ENCODE data around the gene ZNF555.
"Not testable (repeated sequence)": the region's sequence is repeated elsewhere in the genome, so short reads cannot be mapped to it uniquely, and the experiment has no call there.

ZNF555 gene

DNA sequence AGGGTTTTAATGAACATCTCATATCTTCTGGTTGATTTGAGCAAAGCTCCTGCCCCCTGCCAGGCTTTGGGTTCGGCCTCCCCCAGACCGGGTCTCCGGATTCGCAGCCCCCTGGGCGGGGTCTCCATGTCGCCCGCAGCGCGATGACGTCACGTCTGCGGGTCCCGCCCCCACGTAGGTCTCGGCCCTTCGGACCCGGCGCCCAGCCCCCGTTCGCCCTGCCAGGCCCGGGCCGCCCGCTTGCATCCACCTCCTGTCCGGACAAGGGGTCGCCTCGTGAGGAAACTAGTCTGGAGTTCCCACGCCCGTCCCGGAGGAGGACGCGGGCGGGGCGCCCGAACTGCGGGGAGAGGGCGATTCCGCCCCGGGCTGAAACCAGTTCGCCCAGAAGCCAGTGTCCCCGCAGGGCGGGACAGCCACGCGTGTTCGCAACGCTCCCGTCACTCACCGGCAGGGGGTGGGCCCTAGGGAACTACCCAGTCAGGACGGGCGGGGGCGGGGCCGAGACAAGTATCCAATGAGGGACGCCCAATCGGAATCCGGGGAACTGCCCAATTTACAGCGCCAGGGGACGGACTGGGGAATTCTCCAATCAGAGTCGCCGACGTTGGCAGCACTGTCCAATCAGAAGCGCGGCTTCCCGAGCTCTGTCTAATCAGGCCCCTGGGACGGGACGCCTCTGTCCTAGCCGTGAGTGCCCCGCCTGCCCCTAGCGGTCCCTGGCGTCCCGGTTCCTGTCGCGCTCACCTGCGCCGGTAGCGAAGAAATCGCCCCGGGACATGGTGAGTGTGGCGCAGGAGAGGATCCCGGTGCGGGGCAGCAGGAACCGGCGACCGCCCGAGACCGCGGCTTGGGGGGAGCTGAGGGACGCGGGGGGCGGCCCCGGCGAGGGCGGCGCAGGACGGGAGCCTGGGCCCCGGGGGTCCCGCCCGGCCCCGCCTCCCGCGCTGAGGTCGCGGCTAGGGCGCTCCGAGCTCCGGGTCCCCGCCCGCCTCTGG lies at the start of gene ZNF555:
ZNF555 (plus strand) TSS at position 682 of the 998 bp plus-strand sequence; CDS start at position 780, 98 bp downstream.
- peak; percentile 87 for DNase-seq

DNA sequence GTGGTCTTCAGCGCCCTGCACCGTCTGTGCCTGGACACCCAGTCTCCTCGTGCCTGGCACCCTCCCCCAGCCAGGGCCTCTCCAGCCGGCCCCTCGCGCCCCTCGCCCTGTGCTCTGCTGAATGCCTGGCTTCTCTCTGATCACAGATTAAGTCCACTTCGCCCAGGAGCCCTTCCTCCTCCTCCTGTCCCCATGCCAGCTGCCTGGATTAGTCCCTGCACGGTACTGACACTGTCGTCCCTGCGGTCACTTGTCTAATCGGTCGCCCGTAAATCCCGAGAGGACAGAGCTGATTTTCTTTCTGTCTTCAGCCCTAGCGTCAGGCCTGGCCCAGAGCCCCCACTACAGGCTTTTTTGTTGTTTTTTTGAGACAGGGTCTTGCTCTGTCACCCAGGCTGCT lies 49.4 kb upstream of the ZNF555 start:
- no peak for DNase-seq

DNA sequence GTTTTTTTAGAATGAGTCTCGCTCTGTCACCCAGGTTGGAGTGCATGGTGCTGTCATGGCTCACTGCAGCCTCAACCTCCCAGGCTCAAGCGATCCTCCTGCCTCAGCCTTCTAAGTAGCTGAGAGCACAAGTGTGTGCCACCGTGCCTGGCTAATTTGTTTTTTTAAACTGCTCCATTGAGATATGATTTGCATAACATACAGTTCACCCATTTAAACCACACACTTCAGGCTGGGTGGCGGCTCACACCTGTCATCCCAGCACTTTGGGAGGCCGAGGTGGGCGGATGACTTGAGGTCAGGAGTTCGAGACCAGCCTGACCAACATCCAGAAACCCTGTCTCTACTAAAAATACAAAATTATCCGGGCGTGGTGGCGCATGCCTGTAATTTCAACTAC lies 48.6 kb upstream of the ZNF555 start:
- DNase-seq, result not testable (repeated sequence)

- no peak for DNase-seq
These were observed 48.1 kb upstream of the ZNF555 start for GRCh38 chr19:2793126-2793525.

GRCh38 chr19:2793577-2793976 lies 47.7 kb upstream of the ZNF555 start:
- DNase-seq, result no peak

DNA sequence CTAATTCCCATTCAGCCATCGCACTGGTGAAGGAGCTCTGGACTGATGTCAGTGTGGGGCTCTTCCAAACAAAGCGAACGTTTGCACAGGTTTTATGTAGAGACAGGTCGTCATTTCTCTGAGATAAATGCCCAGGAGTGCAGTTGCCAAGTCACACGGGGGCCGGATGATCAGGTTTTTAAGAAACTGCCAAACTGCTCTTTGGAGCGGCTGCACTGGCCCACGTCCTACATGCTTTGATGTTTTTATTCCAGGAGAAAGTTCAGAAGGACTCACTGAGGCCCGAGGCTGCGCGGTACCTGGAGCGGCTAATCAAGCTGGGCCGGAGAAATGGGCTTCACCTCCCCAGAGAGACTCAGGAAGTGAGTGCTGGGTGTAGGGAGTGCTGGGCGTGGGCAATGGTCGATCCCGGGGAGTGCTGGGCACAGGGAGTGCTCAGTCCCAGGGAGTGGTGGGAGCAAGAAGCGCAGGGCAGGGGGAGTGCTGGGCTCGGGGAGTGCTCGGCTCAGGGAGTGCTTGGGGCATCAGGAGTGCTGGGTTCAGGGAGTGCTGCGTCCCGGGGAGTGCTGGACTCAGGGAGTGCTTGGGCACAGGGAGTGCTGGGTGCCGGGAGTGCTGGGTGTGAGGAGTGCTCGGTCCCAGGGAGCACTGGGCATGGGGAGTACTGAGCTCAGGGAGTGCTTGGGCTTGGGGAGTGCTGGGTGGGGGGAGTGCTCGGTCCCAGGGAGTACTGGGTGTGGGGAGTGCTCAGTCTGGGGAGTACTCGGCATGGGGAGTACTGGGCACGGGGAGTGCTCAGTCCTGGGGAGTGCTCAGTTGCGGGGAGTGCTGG lies 45.2 kb upstream of the ZNF555 start:
- DNase-seq, result no peak

GRCh38 chr19:2796659-2797266 lies 44.5 kb upstream of the ZNF555 start:
- no peak for DNase-seq

GRCh38 chr19:2797280-2797679 lies 44.0 kb upstream of the ZNF555 start:
- DNase-seq, result no peak

DNA sequence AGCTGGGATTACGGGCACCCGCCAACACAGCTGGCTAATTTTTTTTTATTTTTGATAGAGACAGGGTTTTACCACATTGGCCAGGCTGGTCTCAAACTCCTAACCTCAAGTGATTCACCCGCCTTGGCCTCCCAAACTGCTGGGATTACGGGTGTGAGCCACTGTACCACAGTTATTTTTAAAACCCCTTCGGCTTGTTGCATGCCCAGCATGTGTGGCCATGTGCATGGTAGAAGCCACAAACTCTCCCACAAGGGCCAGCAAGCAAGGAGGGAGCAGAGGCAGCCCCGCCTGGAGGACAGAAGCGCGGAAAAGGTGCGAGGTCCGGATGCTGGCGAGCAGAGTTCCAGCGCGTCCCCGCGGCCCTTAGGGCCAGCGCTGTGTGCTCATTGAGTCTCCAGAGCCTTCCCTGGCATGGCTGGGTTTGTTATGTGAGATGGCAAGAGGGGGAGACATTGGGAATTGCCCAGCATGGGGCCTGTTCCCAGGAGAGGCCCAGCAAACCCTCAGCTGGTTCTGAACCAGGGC lies 43.1 kb upstream of the ZNF555 start:
- DNase-seq, result no peak

DNA sequence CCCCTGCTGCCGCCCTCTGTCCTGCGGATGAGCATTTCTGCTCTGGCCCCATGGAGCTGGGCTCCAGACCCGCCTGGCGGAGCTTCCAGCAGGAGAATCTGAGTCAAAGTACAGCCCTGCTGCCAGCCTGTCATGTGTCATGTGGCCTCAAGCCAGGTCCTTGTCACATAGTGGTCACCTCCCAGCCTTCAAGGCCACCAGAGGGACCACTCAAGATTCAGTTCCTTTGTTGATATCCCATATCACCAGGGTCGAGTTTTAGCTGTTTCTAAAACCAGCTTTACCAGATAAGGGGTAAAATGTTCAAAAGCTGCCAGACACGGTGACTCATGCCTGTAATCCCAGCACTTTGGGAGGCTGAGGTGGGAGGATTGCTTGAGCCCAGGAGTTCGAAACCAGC lies 42.5 kb upstream of the ZNF555 start:
- DNase-seq, result no peak

GRCh38 chr19:2799273-2800020 lies 41.8 kb upstream of the ZNF555 start:
- no peak for DNase-seq

- DNase-seq, result no peak
These were observed 40.8 kb upstream of the ZNF555 start for GRCh38 chr19:2800506-2800905.

DNA sequence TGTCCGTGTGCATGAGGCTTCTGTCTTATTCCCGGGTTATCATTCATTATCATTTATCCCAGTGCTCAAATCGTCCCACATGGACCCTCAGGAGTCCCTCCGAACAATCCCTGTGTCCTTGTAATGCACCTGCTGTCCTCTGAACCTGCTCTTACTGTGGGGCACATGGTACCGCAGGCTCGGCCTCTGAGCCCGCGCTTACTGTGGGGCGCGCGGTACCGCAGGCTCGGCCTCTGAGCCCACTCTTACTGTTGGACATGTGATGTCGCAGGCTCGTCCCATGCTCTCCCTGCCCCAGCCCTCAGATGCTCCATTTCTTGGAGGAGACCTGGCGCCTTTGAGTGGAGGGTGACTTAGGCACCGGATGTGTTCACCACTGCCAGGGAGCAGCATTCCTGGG lies 38.4 kb upstream of the ZNF555 start:
- no peak for DNase-seq

DNA sequence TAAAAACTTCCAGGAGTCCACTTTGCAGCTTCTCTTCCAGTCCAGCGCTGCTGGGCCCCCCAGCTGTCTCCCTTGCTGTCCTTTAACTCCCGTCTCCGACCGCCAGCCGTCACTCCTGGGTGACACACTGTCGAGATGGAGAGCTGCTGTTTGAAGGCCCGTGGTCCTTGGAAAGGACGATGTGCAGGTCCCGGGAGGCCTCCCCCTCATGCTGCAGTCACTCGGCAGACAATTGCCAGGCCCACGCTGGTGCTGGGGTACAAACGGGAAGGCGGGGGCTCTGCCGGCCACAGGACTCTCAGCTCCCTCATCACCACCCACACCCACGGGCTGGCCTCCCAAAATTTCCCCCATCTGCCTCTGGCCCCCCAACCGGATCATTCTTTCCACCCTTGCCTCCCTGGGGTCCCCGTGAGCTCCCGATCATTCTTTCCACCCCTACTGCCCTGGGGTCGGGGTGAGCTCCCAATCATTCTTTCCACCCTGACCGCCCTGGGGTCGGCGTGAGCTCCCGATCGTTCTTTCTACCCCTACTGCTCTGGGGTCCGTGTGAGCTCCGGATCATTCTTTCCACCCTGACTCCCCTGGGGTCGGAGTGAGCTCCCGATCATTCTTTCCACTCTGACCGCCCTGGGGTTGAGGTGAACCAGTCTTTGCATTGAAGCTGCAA lies 37.7 kb upstream of the ZNF555 start:
- no peak for DNase-seq

DNA sequence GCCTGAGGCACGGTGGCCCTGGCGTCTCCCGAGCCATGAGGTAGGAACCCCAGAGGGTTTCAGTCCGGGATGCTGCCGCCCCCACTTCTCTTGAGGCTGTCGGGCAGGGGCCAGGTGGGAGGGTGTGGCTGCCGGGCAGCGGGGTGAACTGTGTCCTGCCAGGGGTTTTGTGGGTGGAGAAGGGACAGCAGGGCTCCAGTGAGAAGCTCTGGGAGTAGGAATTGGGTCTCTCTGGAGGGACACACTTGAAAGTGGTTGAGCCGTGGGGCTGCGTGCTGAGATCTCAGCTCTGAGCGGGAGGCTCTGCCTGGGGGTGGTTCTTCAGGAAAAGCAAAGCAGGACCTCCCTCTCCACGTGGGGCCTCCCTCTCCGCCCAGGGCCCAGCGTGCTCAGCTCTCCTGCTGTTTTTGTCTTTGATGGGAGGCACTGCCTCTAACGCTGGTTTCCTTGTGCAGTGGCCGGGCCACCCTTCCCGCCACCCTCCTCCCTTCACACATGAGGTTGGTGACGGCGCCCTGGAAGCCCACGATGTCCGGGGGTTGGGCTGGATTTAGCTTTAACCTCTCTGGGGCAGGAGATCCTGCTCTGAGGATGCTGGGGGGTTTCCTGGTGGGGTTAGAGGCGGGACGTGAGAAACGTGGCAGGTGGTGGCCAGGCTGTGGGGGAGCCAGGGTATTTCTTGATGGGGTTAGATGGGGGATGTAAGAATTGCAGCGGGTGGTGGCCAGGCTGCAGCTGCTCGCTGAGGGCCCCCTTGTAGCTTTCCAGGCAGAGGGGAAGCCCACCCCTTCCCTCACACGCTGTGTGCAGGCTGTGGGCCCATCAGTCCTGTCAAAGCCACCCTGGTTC lies 36.9 kb upstream of the ZNF555 start:
- no peak for DNase-seq

- DNase-seq, result no peak
These were observed 35.9 kb upstream of the ZNF555 start for GRCh38 chr19:2805261-2805900.

DNA sequence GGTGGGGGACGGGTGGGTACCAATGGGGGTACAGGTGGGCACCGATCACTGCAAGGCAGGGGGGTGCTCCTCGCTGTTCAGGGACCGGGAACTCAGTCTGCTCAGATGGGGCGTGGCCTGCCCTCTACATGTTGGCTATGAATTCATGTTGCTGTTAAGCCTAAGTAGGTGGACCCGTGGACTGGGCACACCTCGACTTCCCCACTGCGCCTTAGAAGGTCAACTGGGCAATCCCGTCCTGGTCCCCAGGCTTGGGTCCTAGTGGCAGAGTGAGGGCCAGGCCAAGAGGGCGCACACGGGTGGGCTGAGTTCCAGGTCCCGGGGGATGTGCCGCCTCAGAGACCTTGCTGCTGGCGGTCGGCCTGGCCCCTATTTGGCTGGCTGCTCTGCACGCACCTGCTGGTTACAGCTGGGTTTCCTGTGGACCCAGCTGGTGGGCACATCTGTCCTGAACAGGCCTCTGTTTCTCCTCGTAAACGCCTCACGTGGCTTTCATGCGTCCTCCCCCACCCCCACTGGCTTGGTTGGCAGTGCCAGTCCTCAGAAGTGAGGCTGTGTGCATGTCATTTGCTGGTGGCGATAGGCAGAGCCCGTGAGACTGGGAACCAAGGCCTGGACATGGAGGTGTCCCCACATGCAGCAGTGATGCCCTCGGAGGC lies 35.2 kb upstream of the ZNF555 start:
- no peak for DNase-seq

DNA sequence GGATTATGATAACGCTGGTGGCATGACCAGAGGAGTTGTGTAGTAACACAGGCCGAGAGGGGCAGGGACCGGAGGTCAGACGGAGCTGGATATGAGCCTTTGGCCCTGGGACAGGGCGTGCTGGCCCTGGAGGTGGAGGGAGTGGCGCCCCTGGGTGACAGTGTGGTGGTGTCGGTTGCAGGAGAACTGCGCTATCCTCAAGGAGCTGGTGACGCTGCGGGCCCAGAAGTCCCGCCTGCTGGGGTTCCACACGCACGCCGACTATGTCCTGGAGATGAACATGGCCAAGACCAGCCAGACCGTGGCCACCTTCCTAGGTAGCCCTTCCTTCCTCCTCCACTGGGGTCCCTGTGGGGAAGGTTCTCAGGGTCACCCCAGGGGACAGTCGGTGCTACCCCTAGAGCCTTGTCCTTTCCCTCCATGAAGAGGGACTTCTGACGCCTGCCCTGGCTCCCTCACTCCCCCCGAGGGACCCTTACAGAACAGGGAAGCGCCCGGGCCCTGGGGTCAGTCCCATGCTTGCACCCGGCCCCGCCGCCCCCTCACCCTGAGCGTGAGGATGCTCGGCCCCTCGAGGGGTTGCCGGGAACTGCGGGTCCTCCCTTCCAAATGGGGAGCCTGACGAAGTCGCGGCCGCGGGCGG lies 34.4 kb upstream of the ZNF555 start:
- no peak for DNase-seq

Data from NCI-H510A treated with DMSO at 0.1 percent for 48 hours (cell line).